Fibroblast of mammary gland (primary cell): ENCODE data around the gene ICAM2.

Experiments
- DNase-seq: peaks from one replicate; pipeline ENCODE4 v3.0.0-alpha.2; 2010; ENCODE audit warnings: low read depth
- H3K4me3 ChIP-seq: 2 replicates; pipeline ENCODE4 v1.5.1; 2011; ENCODE audit warnings: low read depth, mild to moderate bottlenecking, low read length, moderate library complexity; ENCODE audit not compliant: control insufficient read depth
- CTCF ChIP-seq: conservative IDR thresholded peaks from 2 replicates; pipeline ENCODE4 v1.5.1; 2011; ENCODE audit warnings: low read depth, low read length, inconsistent platforms; ENCODE audit not compliant: control insufficient read depth, insufficient read depth

Gene ICAM2

GRCh38 chr17:64006361-64007088 lies 13.9 kb downstream of the ICAM2 start:
- no peak for TF ChIP-seq CTCF
- peak; percentile 39 for DNase-seq
- H3K4me3 ChIP-seq: no peak overlapping the region

DNA sequence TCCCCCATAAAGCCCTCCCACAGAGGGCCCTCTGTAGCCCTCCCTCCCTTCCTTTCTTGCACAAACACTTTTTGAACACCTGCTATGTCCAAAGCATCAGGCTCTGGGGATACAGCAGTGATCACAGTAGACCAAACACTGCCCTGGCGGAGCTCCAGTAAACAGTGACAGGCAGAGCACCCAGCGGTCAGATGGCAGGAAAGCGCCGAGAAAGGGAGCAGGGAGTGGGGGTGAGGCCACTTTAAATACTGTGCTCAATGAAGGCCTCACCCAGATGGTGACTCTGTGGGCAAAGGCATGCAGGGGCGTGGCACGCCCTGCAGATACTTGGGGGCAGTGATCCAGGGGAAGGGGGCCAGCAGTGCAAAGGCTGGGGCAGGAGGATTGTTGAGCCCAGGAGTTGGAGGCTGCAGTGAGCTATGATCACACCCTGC lies 14.7 kb downstream of the ICAM2 start:
- no peak for DNase-seq
- no peak for TF ChIP-seq CTCF
- no peak overlapping the region for H3K4me3 ChIP-seq

- TF ChIP-seq CTCF: no peak
- H3K4me3 ChIP-seq: no peak overlapping the region
- DNase-seq: no peak
Observed at GRCh38 chr17:64004903-64005733, 15.3 kb downstream of the ICAM2 start.

GRCh38 chr17:64004218-64004770 lies 16.1 kb downstream of the ICAM2 start:
- H3K4me3 ChIP-seq: no peak overlapping the region
- TF ChIP-seq CTCF: no peak
- DNase-seq: no peak

GRCh38 chr17:64003526-64004121 lies 16.8 kb downstream of the ICAM2 start:
- TF ChIP-seq CTCF: no peak
- no peak for DNase-seq
- H3K4me3 ChIP-seq: no peak overlapping the region

GRCh38 chr17:64002658-64003525 lies 17.5 kb downstream of the ICAM2 start:
- H3K4me3 ChIP-seq: no peak overlapping the region
- no peak for DNase-seq
- no peak for TF ChIP-seq CTCF
